ENCODE results near the gene KCNAB1.

DNA sequence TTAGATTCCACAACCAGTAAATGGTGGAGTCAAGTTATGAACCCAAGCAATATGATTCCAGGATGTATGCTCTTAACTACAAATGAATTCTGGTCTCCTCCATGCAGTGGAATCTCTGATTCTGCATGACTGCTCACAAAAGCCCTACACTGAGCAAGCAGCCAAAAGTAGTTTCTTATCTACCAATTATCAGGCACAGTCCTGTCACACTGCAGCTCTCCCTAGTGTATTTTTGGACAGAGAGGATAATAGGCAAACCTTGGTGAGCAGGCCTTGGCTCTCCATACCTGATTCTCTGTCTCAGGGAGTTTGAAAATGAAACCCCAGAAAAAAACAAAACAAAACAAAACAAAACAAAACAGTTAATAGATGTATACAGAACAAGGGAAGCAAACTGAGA, 438.0 kb downstream of the KCNAB1 start:
- no peak for TF ChIP-seq CTCF (conservative IDR thresholded peaks at IDR 0.05)
- TF ChIP-seq EZH2 (IDR thresholded peaks at IDR 0.05; ENCODE audit: low read depth) = no peak

Measured in PC-9 (cell line).